Choroid plexus epithelial cell (primary cell): ENCODE data around the gene CSAD.
A peak's percentile ranks its signal among the peaks of the same experiment; 100 is the strongest.

Experiments used
- DNase-seq: peaks from one replicate; pipeline ENCODE4 v3.0.0-alpha.2; 2010; ENCODE audit warnings: low read depth
- H3K4me3 ChIP-seq: 2 replicates; pipeline ENCODE4 v1.5.1; 2011; ENCODE audit warnings: low read depth, mild to moderate bottlenecking, control low read depth, low read length, moderate library complexity
- TF ChIP-seq, protein P1 (sequence below): conservative IDR thresholded peaks from 2 replicates; pipeline ENCODE4 v1.5.1; 2011; ENCODE audit warnings: low read depth, mild to moderate bottlenecking, control low read depth, inconsistent platforms, low read length, moderate library complexity

Gene CSAD

GRCh38 chr12:53217051-53217930 lies 36.6 kb upstream of the CSAD start:
- TF ChIP-seq, protein P1, sequence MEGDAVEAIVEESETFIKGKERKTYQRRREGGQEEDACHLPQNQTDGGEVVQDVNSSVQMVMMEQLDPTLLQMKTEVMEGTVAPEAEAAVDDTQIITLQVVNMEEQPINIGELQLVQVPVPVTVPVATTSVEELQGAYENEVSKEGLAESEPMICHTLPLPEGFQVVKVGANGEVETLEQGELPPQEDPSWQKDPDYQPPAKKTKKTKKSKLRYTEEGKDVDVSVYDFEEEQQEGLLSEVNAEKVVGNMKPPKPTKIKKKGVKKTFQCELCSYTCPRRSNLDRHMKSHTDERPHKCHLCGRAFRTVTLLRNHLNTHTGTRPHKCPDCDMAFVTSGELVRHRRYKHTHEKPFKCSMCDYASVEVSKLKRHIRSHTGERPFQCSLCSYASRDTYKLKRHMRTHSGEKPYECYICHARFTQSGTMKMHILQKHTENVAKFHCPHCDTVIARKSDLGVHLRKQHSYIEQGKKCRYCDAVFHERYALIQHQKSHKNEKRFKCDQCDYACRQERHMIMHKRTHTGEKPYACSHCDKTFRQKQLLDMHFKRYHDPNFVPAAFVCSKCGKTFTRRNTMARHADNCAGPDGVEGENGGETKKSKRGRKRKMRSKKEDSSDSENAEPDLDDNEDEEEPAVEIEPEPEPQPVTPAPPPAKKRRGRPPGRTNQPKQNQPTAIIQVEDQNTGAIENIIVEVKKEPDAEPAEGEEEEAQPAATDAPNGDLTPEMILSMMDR = no peak
- peak; percentile 27 for DNase-seq
- H3K4me3 ChIP-seq = no peak overlapping the region

DNA sequence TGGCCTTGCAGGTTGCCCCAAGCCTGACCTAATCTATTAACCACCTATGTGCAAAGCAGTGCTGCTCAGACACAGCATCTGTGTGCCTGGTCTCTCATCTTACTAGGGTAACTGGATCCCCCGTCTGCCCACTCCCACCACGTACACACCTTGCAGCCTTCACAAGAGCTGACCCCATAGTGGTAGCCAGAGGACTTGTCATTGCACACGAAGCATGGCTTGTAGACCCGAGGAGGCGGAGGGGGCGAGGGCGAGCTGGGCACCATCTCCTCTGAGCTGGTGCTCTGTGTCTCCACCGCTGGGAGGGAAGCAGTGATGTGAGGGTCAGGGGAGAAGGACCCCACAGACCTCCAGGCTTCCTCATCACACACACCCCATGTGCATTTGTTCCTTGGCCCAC lies 34.8 kb upstream of the CSAD start:
- DNase-seq = no peak
- TF ChIP-seq, protein P1 = no peak
- no peak overlapping the region for H3K4me3 ChIP-seq

GRCh38 chr12:53214687-53215455 lies 34.1 kb upstream of the CSAD start:
- no peak for DNase-seq
- H3K4me3 ChIP-seq = no peak overlapping the region
- TF ChIP-seq, protein P1 = no peak

DNA sequence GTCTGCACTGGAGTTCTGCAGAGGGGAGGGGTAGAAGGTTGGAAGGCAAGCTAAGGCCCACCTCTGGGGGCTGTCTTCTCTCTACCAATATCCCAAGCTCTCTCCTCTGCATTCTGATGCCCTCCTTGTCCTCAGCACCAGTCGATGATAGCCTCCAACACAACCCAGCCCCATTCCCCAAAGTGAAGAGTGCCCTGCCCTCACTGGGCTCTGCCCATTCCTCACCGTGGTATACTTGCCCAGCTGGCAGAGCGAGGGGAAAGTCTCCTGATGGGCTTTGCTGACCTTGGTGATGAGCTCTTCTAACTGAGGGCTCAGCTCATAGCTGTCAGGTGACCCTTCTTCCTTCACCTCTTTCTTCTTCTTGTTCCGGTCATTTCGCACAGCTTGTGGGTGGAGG lies 33.5 kb upstream of the CSAD start:
- no peak for DNase-seq
- H3K4me3 ChIP-seq = no peak overlapping the region
- TF ChIP-seq, protein P1 = no peak

DNA sequence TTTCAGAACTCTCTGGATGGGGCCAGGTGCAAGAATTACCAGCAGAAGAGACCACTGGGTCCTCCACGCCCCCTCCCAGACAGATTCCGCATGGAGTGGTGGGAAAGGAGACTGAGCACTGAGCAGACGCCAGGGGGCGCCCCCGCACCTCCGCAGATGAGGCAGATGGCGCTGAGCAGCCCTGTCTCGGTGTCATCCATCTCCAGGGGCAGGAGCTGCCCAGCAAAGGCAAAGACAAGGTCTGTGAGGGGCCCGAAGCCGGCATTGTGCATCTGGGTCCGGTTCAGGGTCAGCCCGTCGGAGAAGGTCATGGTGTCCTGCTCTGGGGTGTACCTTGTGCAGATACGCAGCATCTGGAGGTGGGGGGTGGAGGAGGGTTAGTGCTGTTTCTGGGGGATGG lies 32.6 kb upstream of the CSAD start:
- peak; percentile 82 for DNase-seq
- TF ChIP-seq, protein P1 = peak; percentile 93

GRCh38 chr12:53212931-53213330 lies 32.2 kb upstream of the CSAD start:
- DNase-seq = no peak
- TF ChIP-seq, protein P1 = no peak
- H3K4me3 ChIP-seq = no peak overlapping the region

More for the DNA sequence above, 32.6 kb upstream of the CSAD start:
- no peak overlapping the region for H3K4me3 ChIP-seq
